HG03097 (cell line): ENCODE results near the gene CAPN11.
"Not testable (repeated sequence)": the region's sequence is repeated elsewhere in the genome, so short reads cannot be mapped to it uniquely, and the experiment has no call there.

Experiments
- ATAC-seq: cut with Tn5 transposase; IDR thresholded peaks from one replicate; pipeline ENCODE4 v1.9.1; 2021; ENCODE audit not compliant: unreplicated experiment, low FRiP score

CAPN11 gene

DNA sequence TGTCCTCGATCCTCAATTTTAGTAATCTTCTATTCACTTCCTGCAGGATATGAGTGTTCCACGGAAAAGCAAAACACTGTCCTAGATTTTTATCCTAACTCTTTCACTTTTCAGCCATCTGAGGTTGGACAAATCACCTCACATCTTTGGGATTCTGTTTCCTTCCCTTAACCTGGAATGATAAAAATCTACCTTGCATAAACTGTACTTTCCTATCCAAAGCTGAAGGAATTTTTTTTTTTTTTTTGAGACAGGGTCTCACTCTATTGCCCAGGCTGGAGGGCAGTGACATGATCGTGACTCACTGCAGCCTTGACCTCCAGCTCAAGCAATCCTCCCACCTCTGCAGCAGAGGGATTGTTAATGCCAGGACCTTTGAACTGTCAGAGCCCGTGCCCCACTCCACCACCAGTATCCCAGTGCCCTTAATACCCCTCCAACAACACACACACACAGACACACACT lies 20.5 kb downstream of the CAPN11 start:
- no peak for ATAC-seq

GRCh38 chr6:44179648-44180047 lies 21.0 kb downstream of the CAPN11 start:
- no peak for ATAC-seq

DNA sequence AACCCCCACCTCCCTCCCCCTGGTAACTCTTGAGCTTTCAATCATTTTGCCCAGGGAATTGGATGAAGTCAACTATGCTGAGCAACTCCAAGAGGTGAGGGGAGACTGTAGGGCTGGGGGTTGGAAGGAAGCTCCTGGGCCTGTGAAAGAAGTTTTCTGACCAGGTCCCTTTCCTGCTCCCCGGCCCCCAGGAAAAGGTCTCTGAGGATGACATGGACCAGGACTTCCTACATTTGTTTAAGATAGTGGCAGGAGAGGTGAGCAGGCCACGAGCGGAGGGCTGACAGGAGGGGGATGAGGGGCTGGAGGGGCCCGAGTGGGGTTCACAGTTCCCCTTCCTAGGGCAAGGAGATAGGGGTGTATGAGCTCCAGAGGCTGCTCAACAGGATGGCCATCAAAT lies 21.8 kb downstream of the CAPN11 start:
- no peak for ATAC-seq

GRCh38 chr6:44180886-44181285 lies 22.3 kb downstream of the CAPN11 start:
- no peak for ATAC-seq

- ATAC-seq, result not testable (repeated sequence)
These were observed 23.2 kb downstream of the CAPN11 start for GRCh38 chr6:44181784-44182183.

DNA sequence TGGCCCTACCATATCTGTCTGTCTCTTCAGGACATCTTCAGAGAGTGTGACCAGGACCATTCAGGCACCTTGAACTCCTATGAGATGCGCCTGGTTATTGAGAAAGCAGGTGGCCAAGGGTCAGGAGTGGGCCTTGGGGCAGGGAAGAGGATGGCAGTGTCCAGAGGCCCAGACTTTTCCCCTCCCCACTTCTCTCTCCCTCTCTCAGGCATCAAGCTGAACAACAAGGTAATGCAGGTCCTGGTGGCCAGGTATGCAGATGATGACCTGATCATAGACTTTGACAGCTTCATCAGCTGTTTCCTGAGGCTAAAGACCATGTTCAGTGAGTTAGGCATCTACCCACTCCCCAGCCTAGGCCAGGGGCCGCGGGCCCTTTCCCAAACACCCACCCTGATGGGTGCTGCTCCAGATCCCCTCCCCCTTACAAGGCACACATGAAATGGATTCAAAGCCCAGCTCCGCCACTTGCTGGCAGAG lies 24.3 kb downstream of the CAPN11 start:
- ATAC-seq, result no peak

DNA sequence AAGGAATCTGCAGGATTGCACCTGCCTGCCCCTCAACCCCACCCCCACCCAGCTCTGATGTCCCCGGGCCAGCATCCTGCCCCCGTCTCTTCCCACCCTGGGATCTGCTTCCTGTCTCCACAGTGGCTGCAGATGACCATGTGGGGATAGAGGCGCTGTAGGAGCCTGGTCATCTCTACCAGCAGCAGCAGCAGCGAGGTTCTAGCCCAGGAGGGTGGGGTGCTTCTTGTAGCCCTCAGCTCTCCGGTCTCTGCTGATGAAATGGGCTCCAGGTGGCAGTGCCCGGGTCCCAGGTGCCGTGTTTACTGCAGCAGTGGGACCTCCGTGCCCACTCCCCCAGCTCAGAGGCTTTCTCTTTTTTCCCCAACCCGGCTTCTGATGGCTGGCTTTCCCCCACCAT lies 25.2 kb downstream of the CAPN11 start:
- ATAC-seq, result no peak

DNA sequence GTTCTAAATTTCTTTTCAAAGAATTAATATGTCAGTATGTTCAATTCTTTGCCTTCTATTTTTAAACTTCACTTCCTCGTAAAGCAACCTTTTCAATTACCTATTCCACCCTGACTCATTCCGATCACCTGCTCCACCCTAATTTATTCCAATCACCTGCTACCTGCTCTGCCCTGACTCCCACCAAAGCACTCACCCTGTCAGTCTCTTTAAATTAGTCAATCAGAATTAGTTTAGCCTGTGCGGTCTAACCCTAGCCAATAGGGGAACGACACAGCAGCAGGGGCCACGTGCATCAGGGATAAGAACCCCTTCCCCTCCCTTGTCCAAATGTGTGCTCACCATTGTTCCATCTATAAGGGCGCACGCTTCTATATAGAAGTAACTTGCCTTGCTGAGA lies 26.7 kb downstream of the CAPN11 start:
- ATAC-seq, result not testable (repeated sequence)

DNA sequence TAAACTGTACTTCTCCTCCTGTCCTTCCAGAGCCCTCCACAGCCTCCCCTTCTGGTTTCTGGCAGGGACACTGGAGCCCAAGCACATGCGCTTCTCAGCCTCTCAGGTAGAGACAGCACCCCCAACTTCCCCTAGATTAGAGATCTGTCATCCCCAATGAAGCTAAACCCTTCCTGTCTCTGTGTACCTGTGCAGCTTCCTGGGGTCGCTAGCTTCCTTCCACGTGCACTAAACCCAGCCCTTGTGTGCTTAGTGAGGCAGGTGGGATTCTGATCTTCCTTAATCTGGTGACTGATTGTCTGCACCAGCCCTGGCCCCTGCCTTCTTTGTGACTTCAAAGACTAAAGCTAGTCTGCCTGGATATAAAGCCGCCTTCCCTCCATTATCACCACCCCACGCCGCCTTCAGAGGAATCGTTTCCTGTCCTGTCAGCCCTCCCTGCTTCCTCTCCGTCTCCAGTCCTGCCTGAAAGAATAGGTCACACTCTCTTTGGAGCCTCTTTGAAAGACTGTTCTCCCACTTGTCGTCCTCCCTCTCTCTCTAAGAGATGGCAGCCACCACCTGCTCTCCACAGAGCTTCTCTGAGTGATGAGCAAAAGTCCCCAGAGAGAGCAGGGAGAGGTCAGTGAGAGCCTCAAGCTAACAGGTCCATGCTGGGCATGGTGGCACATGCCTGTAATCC lies 27.5 kb downstream of the CAPN11 start:
- no peak for ATAC-seq

- no peak for ATAC-seq
These were observed 28.0 kb downstream of the CAPN11 start for GRCh38 chr6:44186635-44187025.

DNA sequence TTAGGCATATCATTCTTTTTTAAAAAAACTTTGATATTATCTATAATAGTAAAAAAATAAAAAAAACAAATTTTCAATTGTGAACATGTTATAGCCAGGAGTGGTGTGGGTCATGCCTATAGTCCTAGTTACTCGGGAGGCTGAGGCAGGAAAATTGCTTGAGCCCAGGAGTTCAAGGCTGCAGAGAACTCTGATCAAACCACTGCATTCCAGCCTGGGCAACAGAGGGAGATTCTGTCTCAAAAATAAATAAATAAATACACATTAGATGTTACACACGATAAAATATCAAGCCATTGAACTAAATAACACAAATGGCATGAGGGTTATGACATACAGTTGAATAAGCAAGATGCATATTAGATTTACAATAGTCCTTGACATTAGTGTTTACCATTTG lies 30.2 kb downstream of the CAPN11 start:
- no peak for ATAC-seq

GRCh38 chr6:44189257-44189656 lies 30.6 kb downstream of the CAPN11 start:
- no peak for ATAC-seq

- ATAC-seq, result no peak
These were observed 32.1 kb downstream of the CAPN11 start for GRCh38 chr6:44190715-44191114.

- ATAC-seq, result no peak
These were observed 33.9 kb downstream of the CAPN11 start for GRCh38 chr6:44192428-44193041.

DNA sequence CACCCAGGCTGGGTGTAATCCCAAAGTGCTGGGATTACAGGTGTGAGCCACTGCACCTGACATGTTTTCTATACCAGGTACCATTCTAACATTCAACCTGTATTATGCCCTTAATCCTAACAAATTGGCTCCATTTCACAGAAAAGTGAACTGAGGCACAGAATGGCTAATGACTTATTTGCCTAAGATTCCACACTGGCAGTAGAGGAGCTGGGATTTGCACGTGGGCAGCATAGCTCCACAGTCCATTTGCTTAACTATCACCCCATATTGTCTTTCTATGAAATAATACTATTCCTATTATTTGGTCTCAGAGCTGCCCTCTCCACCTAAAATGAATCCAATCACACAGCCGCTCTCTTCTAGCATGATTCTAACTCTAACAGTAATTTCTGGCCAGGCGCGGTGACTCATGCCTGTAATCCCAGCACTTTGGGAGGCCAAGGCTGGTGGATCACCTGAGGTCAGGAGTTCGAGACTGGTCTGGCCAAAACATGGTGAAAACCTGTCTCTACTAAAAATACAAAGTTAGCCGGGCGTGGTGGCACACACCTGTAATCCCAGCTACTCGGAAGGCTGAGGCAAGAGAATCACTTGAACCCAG lies 34.8 kb downstream of the CAPN11 start:
- no peak for ATAC-seq

DNA sequence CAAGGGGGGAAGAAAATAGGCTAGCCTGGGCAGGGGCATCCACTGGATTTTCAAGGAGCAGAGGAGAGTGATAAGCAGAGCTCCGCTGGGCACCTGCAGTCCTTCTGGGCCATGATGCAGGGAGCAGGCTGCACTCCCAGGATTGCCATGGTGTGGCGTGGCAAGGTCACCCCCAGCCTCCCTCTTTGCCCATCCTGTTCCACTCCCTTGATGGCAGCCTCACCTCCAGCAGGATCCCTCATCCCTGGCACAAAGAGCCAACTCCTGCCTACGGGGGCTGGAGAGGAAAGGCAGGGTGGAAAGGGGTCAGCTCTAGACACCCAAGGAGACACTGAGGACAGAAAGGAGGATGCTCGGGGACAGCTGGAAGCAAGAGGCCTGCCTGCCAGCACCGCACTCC lies 35.7 kb downstream of the CAPN11 start:
- no peak for ATAC-seq

GRCh38 chr6:44196351-44196750 lies 37.7 kb downstream of the CAPN11 start:
- not testable (repeated sequence) for ATAC-seq

GRCh38 chr6:44198684-44199083 lies 40.1 kb downstream of the CAPN11 start:
- ATAC-seq, result no peak

DNA sequence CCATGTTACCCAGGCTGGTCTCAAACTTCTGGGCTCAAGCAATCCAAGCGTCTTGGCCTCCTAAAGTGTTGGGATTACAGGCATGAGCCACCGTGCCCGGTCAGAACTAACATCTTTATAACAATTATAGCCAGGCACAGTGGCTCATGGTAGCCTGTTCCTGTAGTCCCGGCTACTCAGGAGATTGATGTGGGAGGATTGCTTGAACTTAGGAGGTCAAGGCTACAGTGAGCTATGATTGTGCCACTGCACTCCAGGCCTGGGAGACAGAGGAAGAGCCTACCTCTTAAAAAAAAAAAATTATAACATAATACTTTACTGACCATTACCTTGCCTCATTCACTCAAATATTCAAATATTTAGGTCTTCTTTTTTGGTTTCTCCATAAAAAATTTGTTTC lies 41.3 kb downstream of the CAPN11 start:
- ATAC-seq, result no peak

DNA sequence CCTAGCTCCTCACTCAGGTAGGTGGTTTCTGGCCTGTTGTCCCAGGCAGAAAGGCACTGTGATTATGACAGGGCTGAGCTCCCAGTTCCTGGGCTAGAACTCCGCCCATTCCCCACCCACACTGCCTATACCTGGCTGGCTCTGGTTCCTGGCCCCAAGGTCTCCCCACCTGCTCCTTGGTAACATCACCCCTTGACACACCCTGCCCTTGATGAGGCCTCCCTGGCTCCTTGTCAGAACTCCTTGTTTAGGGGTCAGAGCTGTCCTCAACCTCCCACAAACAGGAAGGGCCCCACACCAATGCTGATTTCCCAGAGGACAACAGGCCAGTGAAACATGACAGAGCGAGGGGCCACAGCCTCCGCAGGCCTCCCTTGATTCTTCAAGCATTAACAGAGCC lies 42.6 kb downstream of the CAPN11 start:
- ATAC-seq, result no peak

- ATAC-seq, result no peak
These were observed 43.2 kb downstream of the CAPN11 start for GRCh38 chr6:44201638-44202303.
